HG03066 (cell line): Measurements from ENCODE around the gene MARK3.

Experiments used
- ATAC-seq: cut with Tn5 transposase; IDR thresholded peaks from one replicate; pipeline ENCODE4 v1.9.1; 2021; ENCODE audit warnings: low read depth; ENCODE audit not compliant: unreplicated experiment

MARK3 gene

GRCh38 chr14:103545219-103545914 is 160.2 kb downstream of the MARK3 start:
- ATAC-seq, result no peak

- ATAC-seq, result no peak
Observed at GRCh38 chr14:103545915-103546651, 160.9 kb downstream of the MARK3 start.

DNA sequence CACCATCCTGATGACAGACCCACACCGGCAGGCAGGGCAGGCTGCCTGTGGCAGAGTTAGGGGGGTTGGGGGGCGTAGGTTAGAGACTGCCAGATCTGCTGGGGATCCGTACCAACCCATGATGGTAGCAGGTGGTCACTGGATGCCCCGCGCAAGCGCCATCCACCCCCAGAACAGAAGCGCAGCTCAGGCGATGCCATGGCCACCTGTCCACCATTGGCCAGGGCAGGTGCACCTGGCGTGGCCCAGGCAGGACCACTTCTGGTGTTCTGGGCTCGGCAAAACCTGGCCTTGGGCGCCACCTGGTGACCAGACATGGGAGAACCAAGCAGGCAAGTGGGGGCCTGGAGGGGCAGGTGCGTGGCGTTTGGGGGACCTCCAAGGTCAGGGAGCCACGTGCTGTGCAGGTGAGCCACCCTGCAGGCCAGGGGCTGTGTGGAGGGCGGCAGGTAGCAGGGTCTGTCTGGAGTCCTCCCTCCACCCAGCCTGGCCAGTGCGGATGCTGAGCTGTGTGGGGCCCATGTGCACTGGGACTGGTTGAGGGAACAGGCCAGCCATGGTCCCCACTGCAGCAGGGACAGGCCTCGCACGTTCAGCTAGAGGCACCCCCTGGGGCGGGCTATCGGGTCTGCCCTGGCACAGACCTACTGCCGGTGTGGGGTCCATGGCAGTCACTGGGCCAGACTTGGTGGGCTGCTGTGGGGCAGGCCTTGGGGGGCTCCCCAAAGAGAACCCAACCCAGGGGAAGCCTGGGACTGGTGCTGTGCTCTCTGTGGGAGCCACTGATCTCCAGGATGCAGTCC is 161.6 kb downstream of the MARK3 start:
- no peak for ATAC-seq

DNA sequence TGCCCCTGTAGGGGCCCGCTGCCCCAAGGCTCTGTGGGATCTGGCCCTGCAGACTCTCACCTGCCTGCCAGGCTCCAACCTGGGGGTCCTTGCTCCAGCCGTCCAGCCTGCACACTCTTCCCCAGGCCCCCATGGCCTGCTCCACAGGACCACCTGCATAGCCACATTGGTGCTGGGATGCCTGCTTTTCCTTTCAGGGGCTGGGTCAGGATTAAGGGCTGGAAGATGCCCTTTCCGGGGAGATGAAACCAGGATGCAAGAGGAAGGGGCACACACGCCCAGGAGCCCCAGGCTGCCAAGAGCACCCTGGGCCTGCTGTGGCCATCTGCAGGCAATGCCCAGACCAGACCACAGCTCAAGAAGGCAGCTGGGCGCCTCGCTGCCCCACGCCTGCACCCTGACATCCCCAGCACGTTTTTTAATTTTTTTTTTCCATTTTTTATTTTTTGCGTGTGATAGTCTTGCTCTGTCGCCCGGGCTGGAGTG is 162.3 kb downstream of the MARK3 start:
- ATAC-seq, result no peak

DNA sequence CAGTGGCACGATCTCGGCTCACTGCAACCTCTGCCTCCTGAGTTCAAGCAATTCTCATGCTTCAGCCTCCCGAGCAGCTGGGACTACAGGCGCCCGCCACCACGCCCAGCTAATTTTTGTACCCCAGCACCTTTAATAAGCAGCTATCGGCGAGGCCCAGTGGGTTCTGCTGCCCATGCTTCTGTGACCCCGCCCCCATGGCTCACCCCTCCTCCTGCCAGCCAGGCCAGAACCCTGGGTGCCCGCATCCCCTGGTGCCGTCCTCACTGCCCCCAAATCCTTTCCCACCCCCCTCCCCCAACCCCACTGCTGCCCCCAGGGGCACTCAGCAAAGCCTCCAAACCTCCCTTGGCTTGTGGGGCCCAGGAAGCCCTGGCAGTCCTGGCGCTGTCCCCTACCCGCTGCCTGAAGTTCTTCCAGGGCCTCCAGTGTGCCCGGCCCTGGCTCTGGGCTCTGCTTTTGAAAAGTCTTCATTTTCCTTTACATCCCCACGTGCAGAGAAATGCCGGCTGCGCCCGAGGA is 162.8 kb downstream of the MARK3 start:
- no peak for ATAC-seq

- no peak for ATAC-seq
Observed at GRCh38 chr14:103548463-103549351, 163.5 kb downstream of the MARK3 start.

DNA sequence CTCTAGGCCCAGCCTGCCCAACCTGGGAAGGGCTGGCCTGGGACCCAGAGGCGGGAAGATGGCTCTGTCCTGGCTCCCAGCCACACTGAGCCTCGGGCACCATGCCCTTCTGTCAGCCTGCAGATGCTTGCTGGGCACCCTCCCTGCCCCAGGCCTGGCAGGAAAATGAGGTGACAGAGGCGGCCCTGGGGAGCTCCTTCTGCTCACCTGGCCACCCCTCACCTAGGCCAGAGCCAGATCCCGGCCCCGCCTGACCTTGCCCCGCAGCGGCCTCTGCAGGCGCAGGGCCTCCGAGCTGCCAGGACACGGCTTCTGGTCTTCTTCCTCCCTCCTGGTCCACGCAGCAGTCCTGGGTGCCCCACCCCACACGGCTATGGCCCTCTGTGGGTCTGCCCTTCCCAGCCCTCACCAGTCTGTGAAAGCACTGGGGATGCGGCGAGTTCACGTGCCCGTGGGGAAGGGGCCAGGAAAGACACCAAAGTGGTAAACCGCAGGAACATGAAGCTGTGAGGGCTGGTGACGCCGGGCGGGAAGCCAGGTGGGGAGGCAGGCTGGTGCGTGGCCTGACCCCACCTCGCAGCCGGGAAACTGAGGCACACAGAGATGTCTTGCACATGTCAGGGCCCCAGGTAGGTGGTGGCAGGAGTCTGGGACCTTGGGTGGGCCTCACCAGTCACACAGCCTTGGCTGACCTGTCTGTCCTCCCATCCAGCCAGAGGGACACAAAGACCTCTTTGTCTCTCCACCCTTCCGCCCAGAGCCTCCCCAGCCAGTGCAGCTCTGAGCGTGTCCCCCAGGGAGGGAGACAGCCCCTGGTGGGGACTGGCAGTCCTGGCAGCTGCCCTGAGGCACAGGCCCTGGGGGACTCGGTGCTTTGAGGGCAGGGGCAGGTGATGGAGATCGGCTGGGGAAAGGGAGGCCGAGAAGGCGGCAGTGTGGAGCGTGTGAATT is 164.4 kb downstream of the MARK3 start:
- no peak for ATAC-seq

- no peak for ATAC-seq
Observed at GRCh38 chr14:103550451-103551337, 165.5 kb downstream of the MARK3 start.

DNA sequence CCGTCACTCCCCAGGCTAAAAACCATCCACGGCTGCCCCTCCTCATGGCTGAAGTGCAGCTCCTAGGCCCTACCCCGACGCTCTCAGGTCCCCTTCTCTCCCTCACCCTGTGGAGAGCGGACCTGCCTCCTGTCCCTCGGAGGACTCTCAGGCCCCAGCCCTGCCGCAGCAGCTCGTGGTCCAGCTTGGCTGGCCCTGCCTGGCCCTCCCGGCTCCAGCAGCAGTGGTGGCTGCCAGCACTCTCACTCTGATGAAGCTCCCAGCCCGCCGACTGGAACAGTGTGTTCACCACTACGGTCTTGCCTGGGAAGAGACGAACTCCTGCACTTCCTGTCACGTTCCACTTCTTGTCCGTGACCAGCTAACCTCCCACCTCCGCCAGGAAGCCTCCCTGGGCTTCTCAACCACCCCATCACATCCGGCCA is 166.1 kb downstream of the MARK3 start:
- ATAC-seq, result no peak

- ATAC-seq, result no peak
Observed at GRCh38 chr14:103552011-103552845, 167.0 kb downstream of the MARK3 start.

- ATAC-seq, result no peak
Observed at GRCh38 chr14:103552846-103553210, 167.6 kb downstream of the MARK3 start.
